Bronchial epithelial cell (primary cell): ENCODE data around the gene NRN1. TPM values are rescaled to one million over a fixed set of nuclear protein-coding genes. Genes with fewer than 3 reads are reported as not detected.

Source experiments
- DNase-seq: peaks from one replicate; pipeline ENCODE4 v3.0.0-alpha.2; 2010; ENCODE audit warnings: low read depth
- FAIRE-seq: peaks from 2 replicates; lab custom pipeline; 2011; peaks lifted over from hg19 to GRCh38; lab: Jason Lieb, UNC
- H3K27me3 ChIP-seq: 2 replicates; pipeline ENCODE4 v1.5.1; 2011; ENCODE audit warnings: low read length; ENCODE audit not compliant: control insufficient read depth, insufficient read depth
- H3K36me3 ChIP-seq: 2 replicates; pipeline ENCODE4 v1.5.1; 2011; ENCODE audit warnings: low read length; ENCODE audit not compliant: control insufficient read depth, insufficient read depth
- H3K4me3 ChIP-seq: 2 replicates; pipeline ENCODE4 v1.5.1; 2011; ENCODE audit warnings: mild to moderate bottlenecking, low read depth, low read length, control low read depth
- CTCF ChIP-seq: IDR thresholded peaks from 2 replicates; pipeline ENCODE4 v1.5.1; 2011; ENCODE audit warnings: mild to moderate bottlenecking, moderate library complexity, low read length, control low read depth, inconsistent platforms; ENCODE audit not compliant: insufficient read depth, severe bottlenecking
- total RNA-seq: library from RNA; depleted of rRNA; stranded (reverse); fragments of >200 nt; gene quantifications from 2 replicates; pipeline ENCODE4 v1.2.1, GENCODE V29; 2014

NRN1 gene
- total RNA-seq, 1 donor from 2014 or later: not detected

GRCh38 chr6:5995658-5995948 is 11.1 kb downstream of the NRN1 start:
- FAIRE-seq: no peak

GRCh38 chr6:5994999-5995657 is 11.6 kb downstream of the NRN1 start:
- H3K36me3 ChIP-seq: no peaks in the 10 kb centered on the region
- FAIRE-seq: no peak
- H3K4me3 ChIP-seq: no peak overlapping the region
- TF ChIP-seq CTCF: no peak
- no peak for DNase-seq
- peaks cover 56% of the 10 kb centered on the region for H3K27me3 ChIP-seq

More at GRCh38 chr6:5995658-5995948, 11.1 kb downstream of the NRN1 start:
- Histone ChIP-seq H3K4me3 (no peak overlapping the region), H3K36me3 (no peaks in the 10 kb centered on the region), H3K27me3 (peaks cover 58% of the 10 kb centered on the region)
- DNase-seq: no peak
- TF ChIP-seq CTCF: no peak

- Histone ChIP-seq H3K36me3 (no peaks in the 10 kb centered on the region), H3K4me3 (no peak overlapping the region), H3K27me3 (peaks cover 51% of the 10 kb centered on the region)
- DNase-seq (no peak), FAIRE-seq (no peak)
- TF ChIP-seq CTCF: no peak
These were observed 12.3 kb downstream of the NRN1 start for GRCh38 chr6:5994234-5994998.

- H3K27me3 ChIP-seq: peaks cover 37% of the 10 kb centered on the region
- FAIRE-seq (peak; percentile 32), DNase-seq (no peak)
- H3K4me3 ChIP-seq: no peak overlapping the region
- no peak for TF ChIP-seq CTCF
- H3K36me3 ChIP-seq: no peaks in the 10 kb centered on the region
These were observed 14.0 kb downstream of the NRN1 start for GRCh38 chr6:5992551-5993225.

- no peak for TF ChIP-seq CTCF
- peaks cover 27% of the 10 kb centered on the region for H3K27me3 ChIP-seq
- FAIRE-seq (no peak), DNase-seq (no peak)
- H3K4me3 ChIP-seq: no peak overlapping the region
- no peaks in the 10 kb centered on the region for H3K36me3 ChIP-seq
These were observed 15.9 kb downstream of the NRN1 start for GRCh38 chr6:5990786-5991185.
